B cell (primary cell): ENCODE results near the gene SETBP1. TPM values are rescaled to one million over a fixed set of nuclear protein-coding genes. Genes with fewer than 3 reads are reported as not detected.

Source experiments
- ATAC-seq: fragments of 200-7000 bp; cut with Tn5 transposase; one replicate; pipeline ENCODE4 v1.10.0; 2021; ENCODE audit warnings: low read depth, mild to moderate bottlenecking, moderate number of reproducible peaks, moderate library complexity
- CTCF ChIA-PET: fragments of 350-600 bp; sonication (Branson Sonifier 250); formaldehyde crosslinking; loops from one replicate; lab custom pipeline; 2021; ENCODE audit warnings: antibody characterized with exemption, inconsistent platforms; lab: Charles Lee
- POLR2A ChIA-PET: fragments of 350-600 bp; sonication (Branson Sonifier 250); formaldehyde crosslinking; loops from one replicate; lab custom pipeline; 2021; ENCODE audit warnings: antibody characterized with exemption; lab: Charles Lee
- DNase-seq: peaks from one replicate; pipeline ENCODE4 v3.0.0; 2013
- H2AFZ ChIP-seq: 2 replicates; pipeline ENCODE4 v1.6.1; 2012; ENCODE audit warnings: mild to moderate bottlenecking, low read depth, low read length; ENCODE audit not compliant: insufficient read depth, poor library complexity, severe bottlenecking
- H3K27ac ChIP-seq, 2 donors: 1 replicate in 1 of 2; 2 replicates in 1 of 2; pipeline ENCODE4 v1.5.1; 2012 to 2013; ENCODE audit warnings: low read length in 2 of 2, mild to moderate bottlenecking in 2 of 2, moderate library complexity in 1 of 2
- H3K27me3 ChIP-seq, 4 experiments: fragments of 200-600 bp in 1 of 4; sonication (generic) in 1 of 4; replicated peaks in 1 of 4; 1 replicate in 2 of 4; 2 replicates in 2 of 4; pipeline versions ENCODE4 v1.6.1 to v1.7.0; 2013 to 2016; ENCODE audit warnings: low read length in 3 of 4, mild to moderate bottlenecking in 2 of 4, mixed read lengths in 1 of 4, moderate library complexity in 1 of 4; ENCODE audit not compliant: insufficient read depth in 4 of 4, control insufficient read depth in 3 of 4; ENCODE audit errors: control extremely low read depth in 1 of 4
- H3K36me3 ChIP-seq, 2 experiments: replicated peaks in 1 of 2; 1 replicate in 1 of 2; 2 replicates in 1 of 2; pipeline versions ENCODE4 v1.6.1 to v1.7.1; 2013; ENCODE audit warnings: low read length in 1 of 2; ENCODE audit not compliant: insufficient read depth in 2 of 2, control insufficient read depth in 1 of 2; ENCODE audit errors: control extremely low read depth in 1 of 2, extremely low read depth in 1 of 2
- H3K4me1 ChIP-seq, 2 donors: fragments of 200-600 bp in 1 of 2; sonication (generic) in 1 of 2; 1 replicate in 1 of 2; 2 replicates in 1 of 2; pipeline versions ENCODE4 v1.5.1 to v1.6.1; 2013 to 2017; ENCODE audit warnings: low read length in 2 of 2; ENCODE audit not compliant: control insufficient read depth in 2 of 2, insufficient read depth in 2 of 2
- H3K4me2 ChIP-seq: replicated peaks from 2 replicates; pipeline ENCODE3; 2012; ENCODE audit warnings: mild to moderate bottlenecking, low read depth, low read length; ENCODE audit not compliant: poor library complexity, severe bottlenecking
- H3K4me3 ChIP-seq, 5 experiments: fragments of 200-600 bp in 1 of 5; sonication (generic) in 1 of 5; 1 replicate in 3 of 5; 2 replicates in 2 of 5; pipeline versions ENCODE4 v1.5.1 to v1.7.0; 2011 to 2016; ENCODE audit warnings: low read length in 4 of 5, mild to moderate bottlenecking in 4 of 5, low read depth in 2 of 5, control low read depth in 1 of 5, moderate library complexity in 1 of 5; ENCODE audit not compliant: insufficient read depth in 1 of 5; ENCODE audit errors: control extremely low read depth in 1 of 5, extremely low read depth in 1 of 5
- H3K79me2 ChIP-seq: fragments of 200-600 bp; sonication (generic); one replicate; pipeline ENCODE4 v1.6.0; 2016; ENCODE audit warnings: low read length; ENCODE audit not compliant: control insufficient read depth, insufficient read depth
- H3K9ac ChIP-seq: fragments of 200-600 bp; sonication (generic); 2 replicates; pipeline ENCODE4 v1.6.1; 2017; ENCODE audit warnings: mild to moderate bottlenecking, low read length, moderate library complexity
- H3K9me3 ChIP-seq, 3 donors: one replicate each; pipeline versions ENCODE4 v1.6.1 to v1.7.1; 2013; ENCODE audit warnings: low read length in 2 of 3; ENCODE audit not compliant: control insufficient read depth in 2 of 3, insufficient read depth in 1 of 3; ENCODE audit errors: control extremely low read depth in 1 of 3
- H4K20me1 ChIP-seq: 2 replicates; pipeline ENCODE4 v1.6.0; 2012; ENCODE audit warnings: mild to moderate bottlenecking, low read length; ENCODE audit not compliant: insufficient read depth, control insufficient read depth, poor library complexity, severe bottlenecking
- H3K27ac Mint-ChIP-seq: one replicate; pipeline ENCODE4 v1.8.0; 2021; ENCODE audit warnings: mixed read lengths
- H3K27me3 Mint-ChIP-seq: one replicate; pipeline ENCODE4 v1.8.0; 2021; ENCODE audit warnings: mixed read lengths
- H3K4me1 Mint-ChIP-seq: one replicate; pipeline ENCODE4 v1.8.0; 2021; ENCODE audit warnings: mixed read lengths
- H3K4me3 Mint-ChIP-seq: one replicate; pipeline ENCODE4 v1.8.0; 2021; ENCODE audit warnings: mixed read lengths
- H3K9me3 Mint-ChIP-seq: one replicate; pipeline ENCODE4 v1.8.0; 2022; ENCODE audit warnings: mixed read lengths; ENCODE audit not compliant: insufficient read depth
- CTCF ChIP-seq: fragments of 200-600 bp; IDR thresholded peaks from one replicate; pipeline ENCODE4 v1.8.0; 2022; ENCODE audit warnings: antibody characterized with exemption, mild to moderate bottlenecking
- EZH2 ChIP-seq: IDR thresholded peaks from 2 replicates; pipeline ENCODE4 v1.6.1; 2012; ENCODE audit warnings: borderline replicate concordance, low read depth, mild to moderate bottlenecking, moderate library complexity, low read length; ENCODE audit not compliant: insufficient read depth, poor library complexity, severe bottlenecking
- WGBS: methylation state at CpG from one replicate; pipeline ENCODE4 v1.1.5; 2013; ENCODE audit warnings: missing lambda C conversion rate; ENCODE audit not compliant: insufficient coverage; 5-methylcytosine and 5-hydroxymethylcytosine counted together
- intact Hi-C: fragments of 100-400 bp; cut with micrococcal nuclease; formaldehyde crosslinking; loops from one replicate; pipeline ENCODE4 v1.10.0; 2022
- polyA plus RNA-seq: library from polyadenylated mRNA; depleted of rRNA; stranded (reverse); fragments of >200 nt; gene quantifications from 2 replicates; pipeline ENCODE4 v1.2.3, GENCODE V29; 2012
- total RNA-seq, 2 donors: library from RNA; stranded (reverse); fragments of 120-200 nt in 1 of 2; gene quantifications; 1 replicate in 1 of 2; 2 replicates in 1 of 2; pipeline versions ENCODE4 v1.2.3 to v1.2.4, GENCODE V29; 2013 to 2022

Gene SETBP1
- total and polyA plus RNA-seq, 2 donors (not counting 1 experiment from before 2014, with no cell fraction given): 15.1 to 129 TPM

GRCh38 chr18:44802508-44802907 is 121.8 kb downstream of the SETBP1 start:
- TF ChIP-seq EZH2 (no peak), CTCF (no peak)
- Mint-ChIP-seq H3K27me3 (no peaks in the 10 kb centered on the region), H3K9me3 (peaks cover 4% of the 10 kb centered on the region), H3K27ac (peak overlapping the region; percentile 70), H3K4me3 (no peak overlapping the region), H3K4me1 (peaks cover 88% of the 10 kb centered on the region)
- Histone ChIP-seq H3K27ac (no peak overlapping the region), H3K27me3 (no peaks in the 10 kb centered on the region), H3K9me3 (peaks cover 0 to 3% (median 0%) of the 10 kb centered on the region in 3 donors), H3K36me3 (peaks cover 0 to 9% of the 10 kb centered on the region in 2 experiments), H3K9ac (no peak overlapping the region), H4K20me1 (no peaks in the 10 kb centered on the region), H2AFZ (no peak overlapping the region), H3K4me3 (no peak overlapping the region), H3K4me1 (peaks cover 44 to 50% of the 10 kb centered on the region in 2 donors), H3K79me2 (peaks cover 74% of the 10 kb centered on the region), H3K4me2 (no peak overlapping the region)
- intact Hi-C loops: no loop called here
- ChIA-PET CTCF (no interaction called here), POLR2A (interaction anchor here (0.6 kb wide), 1 partner anchor 122 kb away, joined by 3 read pairs; the partner anchor contains the start of gene SETBP1)
- ATAC-seq (no peak), DNase-seq (no peak)
- no CpG with 5 or more reads among the region's 3 CpGs for WGBS

GRCh38 chr18:44803019-44803650 is 122.4 kb downstream of the SETBP1 start:
- no peaks in the 10 kb centered on the region for H3K27me3 Mint-ChIP-seq
- Histone ChIP-seq H3K4me2 (no peak overlapping the region), H3K27me3 (no peaks in the 10 kb centered on the region), H3K27ac (no peak overlapping the region), H3K36me3 (peaks cover 0 to 6% of the 10 kb centered on the region in 2 experiments), H3K4me1 (peaks cover 44 to 48% of the 10 kb centered on the region in 2 donors), H3K79me2 (peaks cover 80% of the 10 kb centered on the region), H2AFZ (no peak overlapping the region), H4K20me1 (no peaks in the 10 kb centered on the region), H3K9me3 (peaks cover 0 to 3% (median 0%) of the 10 kb centered on the region in 3 donors), H3K9ac (no peak overlapping the region), H3K4me3 (no peak overlapping the region)
- intact Hi-C loops: no loop called here
- no peak for ATAC-seq
- ChIA-PET POLR2A (no interaction called here), CTCF (no interaction called here)
- H3K4me1 Mint-ChIP-seq: peaks cover 88% of the 10 kb centered on the region
- no peak for DNase-seq
- H3K27ac Mint-ChIP-seq: peak overlapping the region; percentile 27
- H3K9me3 Mint-ChIP-seq: peaks cover 4% of the 10 kb centered on the region
- H3K4me3 Mint-ChIP-seq: no peak overlapping the region
- WGBS: 90% methylated on average over 6 of the region's 7 CpGs
- TF ChIP-seq EZH2 (no peak), CTCF (no peak)
